Measurements from ENCODE around the gene ANKHD1. TPM values are rescaled to one million over a fixed set of nuclear protein-coding genes. Genes with fewer than 3 reads are reported as not detected.

Gene ANKHD1
- total RNA-seq, 2 donors from 2014 or later, result 90.8 to 93.2 TPM

DNA sequence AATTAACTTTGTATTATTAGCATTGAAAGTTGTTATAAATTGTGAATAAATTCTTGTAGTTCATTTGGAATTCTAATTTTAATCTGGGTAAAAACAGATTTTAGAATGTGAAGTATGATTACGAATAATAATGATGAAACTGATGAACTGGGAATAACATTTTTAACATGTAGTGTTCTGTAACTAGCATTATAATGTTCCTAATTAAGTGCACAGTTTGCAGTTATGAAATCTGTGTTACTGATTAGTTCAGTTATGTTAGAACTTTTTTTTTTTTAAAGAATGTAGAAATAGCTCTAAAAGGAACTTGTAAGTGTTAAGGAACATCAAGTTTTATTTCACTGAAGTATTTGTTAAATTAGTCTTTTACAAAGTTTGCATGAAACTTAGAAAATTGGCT is 97.0 kb downstream of the ANKHD1 start:
- intact Hi-C loops (cut with DNase I), result no loop called here
- DNase-seq (ENCODE audit: low spot score), result no peak

DNA sequence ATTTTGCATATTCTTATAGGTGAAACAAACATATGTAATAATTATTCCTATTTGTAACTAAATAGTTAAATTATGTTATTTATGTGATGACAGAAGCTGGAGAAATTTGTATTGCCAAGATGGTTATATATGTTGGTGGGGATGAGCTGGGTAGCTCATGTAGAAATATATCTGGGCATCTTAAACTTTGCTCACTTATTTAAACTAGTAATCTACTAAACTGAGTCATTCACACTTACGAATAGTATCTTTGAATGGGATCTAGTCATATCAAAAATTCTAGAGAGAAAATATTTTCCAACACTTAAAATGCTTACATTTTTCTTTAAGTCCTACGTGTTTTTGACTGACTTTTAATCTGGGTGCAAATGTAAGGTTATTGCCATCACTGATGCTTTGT is 101.2 kb downstream of the ANKHD1 start:
- intact Hi-C loops (cut with DNase I), result no loop called here

DNA sequence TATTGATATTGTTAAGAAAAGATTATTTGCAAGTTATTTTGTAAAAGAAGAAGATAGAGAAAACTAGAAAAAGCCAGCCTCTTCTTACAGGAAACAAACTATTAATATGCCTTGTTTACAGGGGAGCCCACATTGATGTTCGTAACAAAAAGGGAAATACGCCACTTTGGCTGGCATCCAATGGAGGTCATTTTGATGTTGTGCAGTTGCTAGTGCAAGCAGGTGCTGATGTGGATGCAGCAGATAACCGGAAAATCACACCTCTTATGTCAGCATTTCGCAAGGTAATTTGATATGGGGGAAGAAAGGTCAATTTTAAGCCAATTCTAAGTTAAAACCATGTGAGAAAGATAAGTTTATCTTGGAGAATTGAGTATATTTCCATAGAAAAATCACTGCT is 108.3 kb downstream of the ANKHD1 start:
- no peak for DNase-seq (ENCODE audit: low spot score)
- intact Hi-C loops (cut with DNase I), result no loop called here

More for the DNA sequence above, 101.2 kb downstream of the ANKHD1 start:
- DNase-seq (ENCODE audit: low spot score), result no peak

DNA sequence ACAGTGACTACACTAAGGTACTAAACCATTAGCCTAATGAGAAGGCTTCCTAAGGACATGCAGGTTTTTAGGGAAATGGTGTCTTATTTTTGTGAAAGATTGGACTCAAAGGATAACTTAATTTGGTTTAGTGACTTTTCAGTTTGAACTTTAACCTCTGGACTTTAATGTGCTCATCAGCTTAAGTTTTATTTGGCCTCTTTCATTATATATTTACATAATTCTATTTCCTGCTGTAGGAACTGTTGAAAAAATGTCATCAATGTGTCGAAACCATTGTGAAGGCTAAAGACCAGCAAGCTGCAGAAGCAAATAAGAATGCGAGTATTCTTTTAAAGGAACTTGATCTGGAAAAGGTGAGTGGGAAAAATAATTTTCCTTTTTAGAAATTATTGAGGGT is 111.5 kb downstream of the ANKHD1 start:
- intact Hi-C loops (cut with DNase I), result no loop called here

DNA sequence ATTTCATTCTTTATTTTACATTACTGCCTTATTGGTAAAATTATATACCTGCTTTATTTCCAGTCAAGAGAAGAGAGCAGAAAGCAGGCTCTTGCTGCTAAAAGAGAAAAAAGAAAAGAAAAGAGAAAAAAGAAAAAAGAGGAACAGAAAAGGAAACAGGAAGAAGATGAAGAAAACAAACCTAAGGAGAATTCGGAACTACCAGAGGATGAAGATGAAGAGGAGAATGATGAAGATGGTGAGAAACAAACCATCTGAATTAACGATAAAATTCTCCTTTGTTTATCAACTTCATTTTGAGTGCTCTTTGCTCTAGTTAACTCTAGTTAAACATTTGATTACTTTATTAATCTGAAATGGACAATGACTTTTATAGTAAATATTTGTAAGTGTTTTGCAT is 122.4 kb downstream of the ANKHD1 start:
- DNase-seq (ENCODE audit: low spot score), result no peak
- intact Hi-C loops (cut with DNase I), result no loop called here

More for the DNA sequence above, 111.5 kb downstream of the ANKHD1 start:
- no peak for DNase-seq (ENCODE audit: low spot score)

DNA sequence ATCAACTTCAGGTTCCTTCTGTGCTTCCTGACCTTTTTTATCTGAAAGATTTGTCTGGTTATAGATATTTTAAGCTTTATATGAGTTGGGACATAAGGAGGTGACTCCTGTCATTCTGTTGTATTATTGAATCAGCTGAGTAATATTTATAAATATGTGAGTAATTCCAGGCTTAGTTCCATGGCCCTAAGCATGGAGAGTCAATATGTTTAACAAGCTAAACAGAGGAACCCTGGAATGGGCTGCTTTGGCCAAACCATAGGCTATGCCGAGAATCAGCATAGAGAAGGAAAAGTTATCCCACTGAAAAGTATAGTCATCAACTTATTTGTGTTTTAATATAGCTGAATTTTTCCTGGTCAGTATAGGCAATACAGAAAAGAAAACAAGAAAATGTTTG is 138.6 kb downstream of the ANKHD1 start:
- intact Hi-C loops (cut with DNase I), result no loop called here
- DNase-seq (ENCODE audit: low spot score), result no peak

DNA sequence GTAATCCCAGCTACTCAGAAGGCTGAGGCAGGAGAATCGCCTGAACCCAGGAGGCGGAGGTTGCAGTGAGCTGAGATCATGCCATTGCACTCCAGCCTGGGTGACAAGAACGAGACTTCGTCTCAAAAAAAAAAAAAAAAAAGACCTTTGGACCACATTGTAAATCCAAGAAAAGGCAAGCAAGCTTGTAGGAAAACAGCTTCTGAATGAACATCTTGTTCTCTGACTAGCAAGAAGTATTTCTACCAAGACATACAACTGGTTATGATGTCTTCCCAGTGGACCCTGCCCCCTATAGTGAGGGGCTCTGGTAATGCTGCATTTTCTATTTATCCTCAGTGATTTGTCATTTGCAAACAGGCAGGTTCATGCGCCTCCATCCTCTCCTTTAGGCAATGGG is 141.3 kb downstream of the ANKHD1 start:
- DNase-seq (ENCODE audit: low spot score), result no peak
- intact Hi-C loops (cut with DNase I), result no loop called here

DNA sequence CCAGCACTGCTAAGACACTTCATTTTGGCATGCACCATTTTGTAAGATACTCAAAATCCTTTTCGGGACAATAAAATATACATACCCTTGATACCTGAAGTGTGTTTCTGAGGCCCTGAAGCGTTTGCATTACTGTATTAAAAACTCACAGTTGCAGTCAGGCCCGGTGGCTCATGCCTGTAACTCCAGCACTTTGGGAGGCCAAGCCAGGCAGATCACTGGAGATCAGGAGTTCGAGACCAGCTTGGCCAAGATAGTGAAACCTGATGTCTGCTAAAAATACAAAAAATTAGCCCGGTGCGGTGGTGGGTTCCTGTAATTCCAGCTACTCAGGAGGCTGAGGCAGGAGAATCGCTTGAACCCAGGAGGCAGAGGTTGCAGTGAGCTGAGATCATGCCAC is 143.4 kb downstream of the ANKHD1 start:
- intact Hi-C loops (cut with DNase I), result loop anchor here in 1 of 2 donors (5.0 kb wide), 1 partner anchor 97 kb away; no protein-coding TSS in a partner anchor
- no peak for DNase-seq (ENCODE audit: low spot score)

DNA sequence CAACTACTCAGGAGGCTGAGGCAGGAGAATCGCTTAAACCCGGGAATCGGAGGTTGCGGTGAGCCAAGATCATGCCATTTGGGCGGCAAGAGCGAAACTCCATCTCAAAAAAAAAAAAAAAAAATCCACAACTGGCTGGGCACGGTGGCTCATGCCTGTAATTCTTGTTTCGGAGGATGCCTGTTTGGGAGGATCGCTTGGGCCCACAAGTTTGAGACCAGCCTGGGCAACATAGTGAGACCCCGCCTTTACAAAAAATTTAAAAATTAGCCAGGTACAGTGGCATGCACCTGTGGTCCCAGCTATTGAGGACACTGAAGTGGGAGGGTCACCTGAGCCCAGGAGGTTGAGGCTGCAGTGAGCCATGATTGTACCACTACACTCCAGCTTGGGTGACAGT is 144.0 kb downstream of the ANKHD1 start:
- DNase-seq (ENCODE audit: low spot score), result no peak
- intact Hi-C loops (cut with DNase I), result loop anchor here in 1 of 2 donors (5.0 kb wide), 1 partner anchor 97 kb away; no protein-coding TSS in a partner anchor

DNA sequence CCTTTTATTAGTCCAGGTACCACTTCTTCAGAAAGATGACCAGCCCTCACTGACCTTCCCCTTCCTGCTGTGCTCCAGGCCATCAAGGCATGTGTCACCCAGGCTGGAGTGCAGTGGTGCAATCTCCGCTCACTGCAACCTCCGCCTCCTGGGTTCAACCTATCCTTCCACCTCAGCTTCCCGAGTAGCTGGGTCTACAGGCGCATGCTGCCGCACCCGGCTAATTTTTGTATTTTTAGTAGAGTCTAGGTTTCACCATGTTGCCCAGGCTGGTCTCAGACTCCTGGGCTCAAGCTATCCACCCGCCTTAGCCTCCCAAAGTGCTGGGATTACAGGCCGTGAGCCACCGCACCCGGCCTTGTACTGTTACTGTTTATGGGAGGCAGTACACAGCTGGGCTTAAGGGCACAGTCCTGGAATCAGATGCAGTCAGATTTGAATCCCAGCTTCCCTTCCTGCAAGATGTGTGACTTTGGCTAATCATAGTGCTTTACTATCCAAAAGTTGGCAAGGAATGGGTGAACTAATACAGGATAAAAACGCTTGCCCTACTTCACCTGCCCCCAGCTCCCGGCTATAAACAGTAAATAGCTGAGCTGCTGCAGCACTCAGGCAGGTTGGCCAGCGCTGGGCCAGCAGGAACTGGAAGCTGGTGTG is 145.3 kb downstream of the ANKHD1 start:
- DNase-seq (ENCODE audit: low spot score), result peak; percentile 69
- intact Hi-C loops (cut with DNase I), result loop anchor here in 1 of 2 donors (5.0 kb wide), 1 partner anchor 95 kb away; no protein-coding TSS in a partner anchor

DNA sequence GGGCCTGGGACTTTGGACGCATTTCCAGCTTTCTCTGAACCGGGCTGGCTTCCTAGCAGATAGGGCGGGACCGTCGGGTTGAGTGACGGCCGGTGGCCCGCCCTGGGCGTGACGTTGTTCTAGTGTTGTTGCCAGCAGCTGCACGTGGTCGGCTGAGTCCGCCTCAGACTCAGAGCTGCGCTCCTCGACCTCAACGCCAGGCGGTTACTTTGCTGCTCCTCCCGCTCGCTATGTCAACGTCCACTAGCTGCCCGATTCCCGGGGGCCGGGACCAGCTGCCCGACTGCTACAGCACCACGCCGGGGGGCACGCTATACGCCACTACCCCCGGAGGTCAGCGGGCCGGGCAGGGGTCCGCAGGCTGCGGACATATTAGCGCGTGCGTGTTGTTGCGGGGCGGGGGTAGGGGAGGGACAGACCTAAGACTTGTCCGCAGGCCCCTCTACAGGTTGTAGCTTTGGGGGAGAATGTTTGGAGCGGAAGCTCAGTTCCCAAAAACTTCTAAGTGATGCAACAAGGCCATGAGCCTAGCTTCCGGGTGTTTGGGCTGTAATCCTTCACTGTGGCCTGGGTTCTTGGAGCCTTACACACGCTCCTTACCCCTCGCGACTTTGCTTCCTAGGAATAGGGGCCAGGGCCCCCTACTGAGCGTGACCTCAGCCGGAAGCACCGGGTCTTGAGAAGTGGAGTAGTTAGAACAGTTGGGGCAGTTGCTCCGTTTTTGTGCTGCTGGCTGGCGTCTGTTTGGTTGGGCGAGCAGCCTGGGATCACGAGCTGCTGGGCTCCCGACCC is 146.1 kb downstream of the ANKHD1 start, which contains the start of gene EIF4EBP3:
Gene EIF4EBP3 (plus strand): TSS at position 155 of the 792 bp plus-strand sequence. CDS start 76 bp downstream, at position 231.
- intact Hi-C loops (cut with DNase I), result loop anchor here in 1 of 2 donors (5.0 kb wide), 1 partner anchor 95 kb away; no protein-coding TSS in a partner anchor
- DNase-seq (ENCODE audit: low spot score), result peak; percentile 99

DNA sequence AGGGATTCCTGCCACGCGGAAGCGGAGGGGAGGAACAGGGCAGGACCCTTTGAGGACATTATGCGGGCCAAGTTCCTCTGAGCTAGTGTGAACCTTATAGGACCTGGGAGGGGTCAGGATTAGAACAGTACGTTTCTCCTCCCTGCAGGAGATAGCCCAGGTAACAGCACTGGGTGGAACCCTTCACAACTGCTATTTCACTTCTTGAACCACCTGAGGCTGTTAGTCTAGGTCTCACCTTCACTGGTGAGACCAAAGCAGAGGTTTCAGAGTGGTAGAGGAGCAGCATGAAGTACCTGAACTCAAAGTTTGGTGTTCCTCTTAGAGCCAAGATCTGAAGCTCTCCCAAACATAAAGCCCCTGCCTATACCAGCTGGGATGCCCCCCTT is 146.7 kb downstream of the ANKHD1 start:
- no peak for DNase-seq (ENCODE audit: low spot score)
- intact Hi-C loops (cut with DNase I), result loop anchor here in 1 of 2 donors (5.0 kb wide), 1 partner anchor 94 kb away; no protein-coding TSS in a partner anchor

DNA sequence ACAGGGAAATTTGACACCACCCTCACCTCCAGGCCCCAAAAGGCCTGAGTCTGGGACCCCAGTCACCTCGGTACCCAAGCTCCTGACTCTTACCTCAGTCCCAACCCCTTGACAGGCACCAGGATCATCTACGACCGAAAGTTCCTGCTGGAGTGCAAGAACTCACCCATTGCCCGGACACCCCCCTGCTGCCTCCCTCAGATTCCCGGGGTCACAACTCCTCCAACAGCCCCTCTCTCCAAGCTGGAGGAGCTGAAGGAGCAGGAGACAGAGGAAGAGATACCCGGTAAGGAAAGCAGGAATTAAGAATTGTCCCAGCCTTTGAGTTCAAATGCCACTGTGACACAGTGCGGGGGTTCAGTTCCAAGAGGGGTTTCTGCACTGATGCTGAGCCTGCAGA is 147.2 kb downstream of the ANKHD1 start:
- DNase-seq (ENCODE audit: low spot score), result peak; percentile 43
- intact Hi-C loops (cut with DNase I), result loop anchor here in 1 of 2 donors (5.0 kb wide), 1 partner anchor 94 kb away; no protein-coding TSS in a partner anchor

DNA sequence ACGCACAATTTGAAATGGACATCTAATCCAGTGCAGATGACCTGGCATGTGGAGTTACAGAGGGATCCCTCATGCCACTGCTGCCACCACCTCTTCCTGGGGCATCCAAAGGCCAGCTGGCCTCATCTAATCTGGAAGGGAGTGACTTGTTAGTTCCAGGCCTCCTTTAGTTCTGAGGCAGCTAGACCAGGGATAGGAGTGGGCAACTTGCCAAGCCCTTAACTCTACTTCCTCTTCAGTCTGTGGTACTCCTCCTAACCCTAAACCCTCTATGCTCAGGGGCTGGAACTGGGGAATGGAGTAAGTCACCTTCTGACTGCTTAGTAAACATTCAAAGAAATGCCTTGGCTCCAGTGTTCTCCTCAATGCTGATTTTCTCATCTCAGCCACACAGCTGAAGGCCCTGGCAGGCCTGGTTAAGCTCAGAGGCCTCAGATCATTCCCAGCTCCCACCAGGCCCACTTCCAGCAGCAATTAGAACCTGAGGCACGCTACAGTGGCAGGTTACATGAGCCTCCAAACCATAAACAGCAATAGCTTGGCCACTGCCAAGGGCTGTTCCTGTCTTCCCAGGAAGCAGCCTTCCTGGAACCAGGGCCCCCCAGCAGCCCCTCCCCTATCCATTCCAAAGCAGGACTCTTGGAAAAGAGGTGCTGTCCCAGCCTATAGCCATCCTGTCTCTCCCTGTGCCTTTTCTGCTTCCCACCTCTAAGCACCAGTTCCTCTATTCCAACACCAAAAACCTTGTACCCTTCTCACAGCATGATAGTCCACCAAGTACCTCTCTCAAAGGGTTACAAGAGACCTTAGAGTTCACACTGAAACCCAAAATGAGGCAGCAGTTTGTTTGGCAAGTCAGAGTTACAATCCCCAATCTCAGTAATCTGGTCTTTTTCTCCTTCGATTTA is 147.9 kb downstream of the ANKHD1 start:
- DNase-seq (ENCODE audit: low spot score), result peak; percentile 69
- intact Hi-C loops (cut with DNase I), result loop anchor here in 1 of 2 donors (5.0 kb wide), 1 partner anchor 93 kb away; no protein-coding TSS in a partner anchor

DNA sequence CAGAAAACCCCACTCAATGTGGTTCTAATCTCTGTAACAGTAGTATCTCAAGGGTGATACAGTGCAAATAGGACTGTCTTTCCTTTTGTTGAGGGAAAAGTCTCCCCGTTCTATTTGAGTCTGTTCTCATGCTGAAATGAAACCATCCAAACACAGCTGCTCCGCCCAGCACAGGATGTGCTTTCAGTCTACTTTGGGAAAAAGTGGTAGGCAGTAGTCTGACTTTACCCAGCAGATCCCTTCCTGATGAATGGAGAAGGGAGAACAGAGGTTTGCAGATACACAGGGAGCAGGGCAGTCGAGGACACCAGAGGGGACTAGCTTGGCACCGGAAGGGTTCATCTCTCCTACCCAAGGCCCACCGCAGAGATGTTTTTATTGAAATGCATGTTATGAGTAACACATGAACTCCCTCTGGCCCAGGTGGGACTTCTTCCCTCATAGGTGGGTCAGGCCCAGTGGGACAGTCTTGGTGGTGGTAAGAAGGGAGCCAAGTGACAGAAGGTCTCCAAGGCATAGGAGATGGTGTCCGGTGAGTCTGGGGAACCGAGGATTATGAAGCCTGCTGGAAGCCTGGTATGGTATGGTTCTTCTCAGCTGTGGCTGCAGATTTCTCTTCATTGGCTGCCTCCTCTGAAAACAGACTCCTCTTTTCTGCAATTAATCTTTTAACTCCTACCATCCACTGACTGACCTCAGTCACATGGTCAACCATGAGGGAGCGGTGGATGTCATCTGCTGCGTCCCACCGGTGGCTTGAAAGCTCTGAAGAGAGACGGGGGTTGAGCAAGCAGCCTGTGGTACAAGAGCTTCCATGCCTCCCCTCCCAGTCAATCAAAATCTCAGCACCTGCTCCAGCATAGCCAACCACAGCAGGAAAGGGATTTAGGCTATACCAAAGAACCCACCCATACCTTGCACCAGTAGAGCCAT is 148.8 kb downstream of the ANKHD1 start:
- intact Hi-C loops (cut with DNase I), result no loop called here
- DNase-seq (ENCODE audit: low spot score), result peak; percentile 49

DNA sequence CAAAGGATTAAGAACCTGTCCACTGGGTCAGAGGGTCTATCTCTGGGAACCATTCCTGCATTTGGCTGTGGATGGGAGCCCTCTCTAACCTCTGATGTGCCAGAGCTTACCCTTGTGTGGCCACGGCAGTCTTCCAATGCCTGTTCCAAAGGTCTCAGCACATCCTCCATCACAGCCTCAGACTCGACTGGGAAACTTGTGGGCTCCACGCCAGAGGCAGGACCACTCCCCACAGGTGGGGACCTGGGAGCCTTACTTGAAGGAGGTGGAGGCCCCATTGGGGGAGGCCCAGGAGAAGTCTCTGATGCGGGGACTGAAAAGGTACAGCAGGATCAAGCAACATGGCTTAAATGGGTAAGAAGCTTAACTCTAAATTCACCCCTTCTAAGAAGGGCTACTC is 150.2 kb downstream of the ANKHD1 start:
- intact Hi-C loops (cut with DNase I), result no loop called here
- DNase-seq (ENCODE audit: low spot score), result peak; percentile 58

DNA sequence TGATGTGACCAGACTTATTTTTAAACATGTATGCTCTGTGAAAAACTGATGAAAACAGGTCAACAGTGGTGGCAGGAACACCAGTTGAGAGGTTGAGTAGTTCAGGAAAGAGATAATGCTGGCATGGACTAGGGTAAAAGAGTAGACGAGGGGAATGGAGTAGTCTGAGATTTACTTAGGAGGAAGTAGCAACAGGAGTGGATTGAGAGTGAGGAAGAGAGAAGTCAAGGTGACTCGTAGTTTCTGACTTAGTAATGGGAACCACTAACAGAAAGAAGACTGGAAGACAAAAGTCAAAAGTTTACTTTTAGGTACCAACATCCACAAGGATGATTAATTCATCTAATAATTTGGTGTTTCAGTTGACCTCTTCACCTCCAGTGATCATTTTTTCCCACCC is 152.0 kb downstream of the ANKHD1 start:
- intact Hi-C loops (cut with DNase I), result no loop called here
- DNase-seq (ENCODE audit: low spot score), result no peak

DNA sequence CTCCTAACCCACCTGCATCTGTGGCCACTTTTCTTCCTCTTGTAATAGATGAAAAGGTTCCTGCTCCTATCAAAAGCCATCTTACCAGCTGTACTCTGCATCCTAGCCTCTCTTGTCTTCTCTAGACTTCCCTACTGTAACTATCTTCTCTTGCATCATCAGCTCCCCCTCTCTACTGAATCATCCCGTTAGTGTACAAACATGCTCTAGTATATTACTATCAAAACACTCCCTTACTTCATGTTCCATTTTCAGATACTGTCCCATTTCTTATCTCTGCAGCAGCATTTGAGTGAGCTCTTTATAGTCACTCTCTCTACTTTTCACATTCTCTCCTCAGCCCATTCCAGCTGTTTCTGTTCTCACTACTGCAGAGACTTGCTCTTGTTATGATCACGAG is 152.8 kb downstream of the ANKHD1 start:
- intact Hi-C loops (cut with DNase I), result no loop called here

More for the DNA sequence above, 152.8 kb downstream of the ANKHD1 start:
- no peak for DNase-seq (ENCODE audit: low spot score)

Data from posterior vena cava (tissue), 2 donors.